ENCODE measurements around the gene TMEM154.

DNA sequence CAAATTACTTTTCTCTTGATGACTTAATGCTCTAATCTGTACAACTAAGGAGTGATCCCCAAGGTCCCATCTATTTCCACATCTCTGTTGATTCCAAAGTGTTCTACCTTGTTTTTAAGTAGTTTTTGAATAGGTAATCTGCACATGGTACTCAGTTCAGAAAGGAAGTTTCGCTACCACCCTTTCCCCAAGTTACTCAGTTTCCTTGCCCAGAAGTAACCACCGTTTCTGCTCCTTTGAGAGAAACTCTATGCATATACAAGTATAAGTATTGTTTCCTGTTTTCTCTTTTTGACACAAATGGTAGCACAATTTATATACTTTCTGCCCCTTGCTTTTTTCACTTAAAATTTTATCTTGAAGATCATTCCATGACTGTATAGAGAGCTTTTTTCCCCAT lies 18.1 kb downstream of the TMEM154 start:
- TF ChIP-seq REPIN1 (tag by site-specific recombination; IDR thresholded peaks at IDR 0.05; ENCODE audit: low read depth): no peak
- no peak for TF ChIP-seq ZNF529 (tag by site-specific recombination; IDR thresholded peaks at IDR 0.05; ENCODE audit: insufficient replicate concordance)
- TF ChIP-seq, protein P1, sequence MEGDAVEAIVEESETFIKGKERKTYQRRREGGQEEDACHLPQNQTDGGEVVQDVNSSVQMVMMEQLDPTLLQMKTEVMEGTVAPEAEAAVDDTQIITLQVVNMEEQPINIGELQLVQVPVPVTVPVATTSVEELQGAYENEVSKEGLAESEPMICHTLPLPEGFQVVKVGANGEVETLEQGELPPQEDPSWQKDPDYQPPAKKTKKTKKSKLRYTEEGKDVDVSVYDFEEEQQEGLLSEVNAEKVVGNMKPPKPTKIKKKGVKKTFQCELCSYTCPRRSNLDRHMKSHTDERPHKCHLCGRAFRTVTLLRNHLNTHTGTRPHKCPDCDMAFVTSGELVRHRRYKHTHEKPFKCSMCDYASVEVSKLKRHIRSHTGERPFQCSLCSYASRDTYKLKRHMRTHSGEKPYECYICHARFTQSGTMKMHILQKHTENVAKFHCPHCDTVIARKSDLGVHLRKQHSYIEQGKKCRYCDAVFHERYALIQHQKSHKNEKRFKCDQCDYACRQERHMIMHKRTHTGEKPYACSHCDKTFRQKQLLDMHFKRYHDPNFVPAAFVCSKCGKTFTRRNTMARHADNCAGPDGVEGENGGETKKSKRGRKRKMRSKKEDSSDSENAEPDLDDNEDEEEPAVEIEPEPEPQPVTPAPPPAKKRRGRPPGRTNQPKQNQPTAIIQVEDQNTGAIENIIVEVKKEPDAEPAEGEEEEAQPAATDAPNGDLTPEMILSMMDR (tag by site-specific recombination; IDR thresholded peaks at IDR 0.05): no peak
